ENCODE measurements around the gene TPSAB1.
"Not testable (repeated sequence)": the region's sequence is repeated elsewhere in the genome, so short reads cannot be mapped to it uniquely, and the experiment has no call there.

- TF ChIP-seq CTCF, POLR2A (IDR thresholded peaks at IDR 0.05): not testable (repeated sequence)
These were observed 3.8 kb upstream of the TPSAB1 start for GRCh38 chr16:1236659-1237058.

Measured in Peyer's patch (tissue), 4 donors.